GM19468 (cell line): Measurements from ENCODE around the gene GALNT1.
A peak's percentile ranks its signal among the peaks of the same experiment; 100 is the strongest.
"Not testable (repeated sequence)": the region's sequence is repeated elsewhere in the genome, so short reads cannot be mapped to it uniquely, and the experiment has no call there.

Experiments used
- ATAC-seq: cut with Tn5 transposase; IDR thresholded peaks from one replicate; pipeline ENCODE4 v1.9.1; 2021; ENCODE audit warnings: mild to moderate bottlenecking, moderate library complexity, moderate number of reproducible peaks; ENCODE audit not compliant: unreplicated experiment; ENCODE audit errors: extremely low read depth

GALNT1 gene

DNA sequence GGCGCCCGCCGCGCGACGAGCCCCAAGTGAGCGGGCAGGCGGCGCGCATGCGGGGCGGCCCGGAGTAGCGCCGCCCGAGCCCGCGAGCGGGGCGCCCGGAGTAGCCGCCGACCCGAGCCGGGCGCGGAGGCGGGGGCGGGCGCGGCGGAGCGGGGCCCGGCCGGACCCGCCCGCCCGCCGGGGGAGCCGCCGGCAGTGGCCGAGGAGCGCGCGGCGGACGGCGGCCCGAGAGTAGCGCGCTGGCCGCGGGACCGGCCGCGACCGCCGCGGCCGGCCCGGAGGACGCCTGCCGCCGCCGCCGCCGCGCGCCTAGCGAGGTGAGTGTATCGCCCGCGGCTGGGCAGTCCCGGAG lies at the start of gene GALNT1:
GALNT1 (plus strand) TSS at position 195 of the 352 bp plus-strand sequence. CDS start 72,923 bp downstream, outside the sequence.
- ATAC-seq = no peak

DNA sequence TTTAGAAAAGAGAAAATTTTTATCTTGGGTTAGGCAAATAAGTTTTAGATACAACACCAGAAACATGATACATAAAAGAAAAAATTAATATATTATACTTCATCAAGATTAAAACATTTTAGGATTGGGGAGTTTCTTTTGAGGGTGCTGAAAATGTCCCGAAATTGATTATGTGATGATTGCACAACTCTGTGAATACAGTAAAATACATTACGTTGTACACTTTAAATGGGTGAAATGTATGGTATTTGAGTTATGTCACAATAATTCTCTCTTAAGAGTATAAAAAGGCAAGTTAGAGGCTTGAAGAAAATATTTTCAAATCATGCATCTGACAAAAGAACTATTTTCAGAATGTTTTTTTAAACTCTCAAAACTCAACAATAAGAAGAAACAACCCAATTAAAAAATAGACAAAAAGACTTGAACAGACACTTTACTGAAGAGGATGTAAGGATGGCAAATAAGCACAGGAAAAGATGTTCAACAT lies 47.6 kb upstream of the GALNT1 start:
- no peak for ATAC-seq

- no peak for ATAC-seq
These were observed 46.2 kb upstream of the GALNT1 start for GRCh38 chr18:35535297-35535696.

- ATAC-seq = no peak
These were observed 39.2 kb upstream of the GALNT1 start for GRCh38 chr18:35542356-35542755.

- ATAC-seq = no peak
These were observed 34.4 kb upstream of the GALNT1 start for GRCh38 chr18:35547008-35547605.

GRCh38 chr18:35549564-35549963 lies 32.0 kb upstream of the GALNT1 start:
- ATAC-seq = no peak

DNA sequence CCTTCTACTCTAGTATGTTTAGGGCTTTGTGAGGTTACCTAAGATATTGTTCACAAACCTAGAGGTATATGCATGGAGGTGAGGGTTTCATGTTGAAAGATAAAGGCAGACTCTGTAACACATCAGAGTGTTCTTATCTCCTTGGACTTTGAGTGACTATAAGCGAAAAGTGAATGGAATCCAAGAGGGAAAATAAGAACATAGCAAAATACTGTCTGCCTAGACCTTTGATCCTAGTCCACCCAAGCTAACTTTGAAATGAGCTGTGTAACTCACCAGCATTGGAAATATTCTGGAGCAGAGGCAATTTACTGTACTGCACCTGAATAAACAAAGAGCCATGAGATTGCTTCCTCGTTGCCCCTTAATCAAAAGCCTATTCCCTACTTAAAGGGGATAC lies 28.2 kb upstream of the GALNT1 start:
- no peak for ATAC-seq

DNA sequence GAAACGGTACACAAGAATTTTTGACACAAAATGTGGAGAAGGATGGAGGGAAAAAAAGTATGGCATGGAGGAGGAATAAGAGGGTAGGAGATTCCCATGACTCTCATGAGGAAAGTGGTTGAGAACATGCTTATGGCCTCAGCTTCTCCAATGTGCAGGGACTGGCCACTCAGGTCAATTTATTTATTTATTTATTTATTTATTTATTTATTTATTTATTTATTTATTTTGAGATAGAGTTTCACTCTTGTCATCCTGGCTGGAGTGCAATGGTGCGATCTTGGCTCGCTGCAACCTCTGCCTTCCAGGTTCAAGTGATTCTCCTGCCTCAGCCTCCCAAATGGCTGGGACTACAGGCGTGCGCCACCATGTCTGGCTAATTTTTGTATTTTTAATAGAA lies 26.0 kb upstream of the GALNT1 start:
- ATAC-seq = not testable (repeated sequence)

DNA sequence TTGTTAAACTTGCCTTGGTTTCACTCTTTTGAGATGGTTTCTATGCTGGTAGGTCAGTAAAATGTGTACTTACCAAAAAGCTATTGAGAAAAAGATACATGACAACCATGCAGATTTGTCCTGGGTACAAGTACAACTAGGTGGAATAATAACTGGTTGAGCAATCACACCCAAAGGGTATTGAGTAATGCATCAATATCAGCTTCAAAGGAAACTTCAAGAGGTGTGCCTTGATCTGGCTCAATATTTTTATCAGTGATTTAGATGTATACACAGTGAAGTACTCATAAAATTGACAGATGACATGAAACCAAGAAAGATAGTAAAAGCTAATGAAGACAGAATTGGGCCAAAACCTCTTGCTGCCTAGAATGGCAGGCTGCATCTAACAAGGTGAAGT lies 21.7 kb upstream of the GALNT1 start:
- no peak for ATAC-seq

DNA sequence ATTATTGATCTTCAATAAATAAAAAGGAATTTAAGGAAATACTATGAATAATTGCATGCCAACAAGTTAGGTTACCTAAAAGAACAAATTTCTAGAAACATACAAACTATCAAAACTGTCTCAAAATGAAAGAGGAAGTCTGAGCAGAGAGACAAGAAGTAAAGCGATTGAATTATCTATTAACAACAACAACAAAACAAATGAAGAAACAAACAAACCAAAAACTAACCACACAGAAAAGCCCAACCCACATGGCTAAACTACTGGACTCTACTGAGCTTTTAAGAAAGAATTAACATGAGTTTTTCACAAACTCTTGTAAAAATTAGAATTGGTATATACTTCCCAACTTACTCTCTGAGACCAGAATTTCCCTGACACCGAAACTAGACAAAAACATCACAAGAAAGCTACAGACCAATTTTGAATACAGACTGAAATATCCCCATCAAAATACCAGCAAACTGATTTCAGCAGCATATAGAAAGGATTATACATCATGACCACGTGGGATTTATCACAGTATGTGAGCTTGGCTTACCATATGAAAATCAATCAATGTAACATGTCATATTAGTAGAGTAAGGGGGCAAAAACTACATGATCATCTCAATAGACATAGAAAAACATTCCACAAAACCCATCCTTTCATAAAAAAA lies 16.6 kb upstream of the GALNT1 start:
- peak; percentile 61 for ATAC-seq

DNA sequence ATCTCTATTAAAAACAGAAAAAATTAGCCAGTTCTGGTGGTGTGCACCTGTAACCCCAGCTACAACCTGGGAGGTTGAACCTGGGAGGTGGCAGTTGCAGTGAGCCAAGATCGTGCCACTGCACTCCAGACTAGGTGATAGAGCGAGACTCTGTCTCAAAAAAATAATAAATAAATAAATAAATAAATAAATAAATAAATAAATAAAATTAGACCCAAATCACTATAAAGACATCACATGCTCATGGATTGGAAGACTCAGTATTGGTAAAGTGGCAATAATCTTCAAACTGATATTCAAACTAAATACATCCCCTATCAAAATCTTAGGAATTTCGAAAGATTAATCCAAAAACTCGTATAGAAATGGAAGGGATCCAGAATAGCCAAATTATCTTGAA lies 15.5 kb upstream of the GALNT1 start:
- no peak for ATAC-seq

- no peak for ATAC-seq
These were observed 11.4 kb upstream of the GALNT1 start for GRCh38 chr18:35570182-35570581.

GRCh38 chr18:35571138-35571537 lies 10.4 kb upstream of the GALNT1 start:
- no peak for ATAC-seq

DNA sequence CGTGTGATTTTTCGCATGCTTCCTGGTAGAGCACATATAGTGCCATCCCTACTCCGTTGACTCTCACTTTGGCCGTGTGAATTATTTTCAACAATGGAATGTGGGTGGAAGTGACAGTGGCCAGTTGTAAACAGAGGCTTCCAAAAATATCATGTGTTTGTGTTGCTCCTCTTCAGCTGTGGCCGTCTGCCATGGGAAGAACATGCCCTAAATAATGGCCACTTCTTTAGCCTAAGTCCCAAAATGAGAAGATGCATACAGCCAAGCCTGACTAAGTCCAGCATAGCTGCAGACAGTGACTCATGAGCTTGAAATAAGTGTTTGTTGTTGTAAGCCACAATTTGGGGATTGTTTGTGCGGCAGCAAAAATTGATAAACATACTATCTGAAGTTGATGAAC lies 8.9 kb upstream of the GALNT1 start:
- ATAC-seq = no peak

DNA sequence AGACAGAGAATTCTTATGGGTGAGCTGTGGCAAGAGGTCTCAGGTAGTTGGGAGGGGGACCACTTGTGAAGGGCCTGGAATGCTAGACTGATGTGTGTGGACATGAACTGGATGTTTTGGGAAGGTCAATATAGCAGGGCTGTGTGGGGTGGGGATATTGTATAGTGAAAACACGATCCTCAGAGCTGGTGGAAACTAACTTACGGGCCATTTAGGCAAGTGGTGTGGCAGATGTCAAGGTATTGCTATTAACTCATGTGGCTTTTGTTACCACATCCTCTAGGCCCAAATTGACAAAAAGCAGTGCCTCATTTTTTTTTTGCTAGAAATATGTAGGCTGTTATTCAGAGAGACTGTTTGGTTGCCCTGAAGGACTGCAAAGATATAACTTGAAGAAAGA lies 8.0 kb upstream of the GALNT1 start:
- no peak for ATAC-seq

DNA sequence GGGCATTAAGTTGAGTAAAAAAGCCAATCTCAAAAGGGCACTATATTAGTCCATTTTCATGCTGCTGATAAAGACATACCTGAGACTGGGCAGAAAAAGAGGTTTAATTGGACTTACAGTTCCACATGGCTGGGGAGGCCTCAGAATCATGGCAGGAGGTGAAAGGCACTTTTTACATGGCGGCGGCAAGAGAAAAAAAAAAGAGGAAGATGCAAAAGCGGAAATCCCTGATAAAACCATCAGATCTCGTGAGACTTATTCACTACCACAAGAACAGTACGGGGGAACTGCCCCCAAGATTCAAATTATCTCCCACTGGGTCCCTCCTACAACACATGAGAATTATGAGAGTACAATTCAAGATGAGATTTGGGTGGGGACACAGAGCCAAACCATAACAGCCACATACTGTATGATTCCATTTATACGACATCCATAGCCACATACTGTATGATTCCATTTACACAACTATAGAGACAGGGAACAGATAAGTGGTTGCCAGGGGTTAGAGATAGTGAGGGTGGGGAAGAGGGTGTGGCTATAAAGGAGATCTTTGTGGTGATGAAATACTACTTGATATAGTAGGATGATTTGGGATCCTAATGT lies 5.2 kb upstream of the GALNT1 start:
- ATAC-seq = not testable (repeated sequence)

DNA sequence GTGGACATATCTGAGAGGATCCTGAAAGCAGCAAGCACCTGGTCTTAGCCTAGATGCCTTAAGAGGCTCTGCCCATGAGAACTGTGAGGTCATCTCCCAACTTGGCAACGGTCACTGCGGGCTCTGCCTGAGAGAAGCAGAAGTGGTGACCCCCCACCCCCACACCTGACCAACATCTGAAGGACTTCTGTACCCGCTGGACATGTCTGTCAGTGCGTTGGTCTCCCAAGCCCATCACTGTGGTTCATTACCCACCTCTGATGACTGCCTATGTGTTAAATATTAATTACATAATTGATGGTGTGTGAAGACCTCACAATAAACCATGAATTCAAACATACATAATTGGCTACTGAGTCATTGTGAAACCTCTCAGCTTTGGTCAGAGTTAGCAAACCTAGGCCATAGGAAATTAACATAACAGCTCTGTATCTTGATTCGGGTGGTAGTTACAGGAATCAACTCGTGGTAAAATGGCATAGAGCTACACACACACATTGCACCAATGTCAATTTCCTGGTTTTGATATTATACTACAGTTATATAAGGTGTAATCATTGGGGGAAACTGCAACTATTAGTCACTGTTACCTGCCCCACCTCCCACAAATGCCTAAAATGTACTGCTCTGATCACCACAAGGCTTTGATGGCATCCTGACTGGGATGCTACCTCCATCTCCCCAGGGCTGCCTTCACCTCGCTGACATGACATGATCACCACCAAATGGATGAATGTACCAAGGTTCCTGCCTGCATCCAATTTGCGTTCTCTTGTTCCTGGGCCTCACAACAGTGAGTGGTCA lies 4.3 kb upstream of the GALNT1 start:
- ATAC-seq = peak; percentile 36

GRCh38 chr18:35578481-35578880 lies 3.1 kb upstream of the GALNT1 start:
- no peak for ATAC-seq

GRCh38 chr18:35578936-35579335 lies 2.6 kb upstream of the GALNT1 start:
- ATAC-seq = no peak

GRCh38 chr18:35580701-35581539 lies 620 bp upstream of the GALNT1 start:
- ATAC-seq = peak; percentile 37
